ENCODE results near the gene WFIKKN1. TPM values are rescaled to one million over a fixed set of nuclear protein-coding genes. Genes with fewer than 3 reads are reported as not detected.
"Not testable (repeated sequence)": the region's sequence is repeated elsewhere in the genome, so short reads cannot be mapped to it uniquely, and the experiment has no call there.

WFIKKN1 gene
- total RNA-seq, 1 donor from 2014 or later, result not detected

DNA sequence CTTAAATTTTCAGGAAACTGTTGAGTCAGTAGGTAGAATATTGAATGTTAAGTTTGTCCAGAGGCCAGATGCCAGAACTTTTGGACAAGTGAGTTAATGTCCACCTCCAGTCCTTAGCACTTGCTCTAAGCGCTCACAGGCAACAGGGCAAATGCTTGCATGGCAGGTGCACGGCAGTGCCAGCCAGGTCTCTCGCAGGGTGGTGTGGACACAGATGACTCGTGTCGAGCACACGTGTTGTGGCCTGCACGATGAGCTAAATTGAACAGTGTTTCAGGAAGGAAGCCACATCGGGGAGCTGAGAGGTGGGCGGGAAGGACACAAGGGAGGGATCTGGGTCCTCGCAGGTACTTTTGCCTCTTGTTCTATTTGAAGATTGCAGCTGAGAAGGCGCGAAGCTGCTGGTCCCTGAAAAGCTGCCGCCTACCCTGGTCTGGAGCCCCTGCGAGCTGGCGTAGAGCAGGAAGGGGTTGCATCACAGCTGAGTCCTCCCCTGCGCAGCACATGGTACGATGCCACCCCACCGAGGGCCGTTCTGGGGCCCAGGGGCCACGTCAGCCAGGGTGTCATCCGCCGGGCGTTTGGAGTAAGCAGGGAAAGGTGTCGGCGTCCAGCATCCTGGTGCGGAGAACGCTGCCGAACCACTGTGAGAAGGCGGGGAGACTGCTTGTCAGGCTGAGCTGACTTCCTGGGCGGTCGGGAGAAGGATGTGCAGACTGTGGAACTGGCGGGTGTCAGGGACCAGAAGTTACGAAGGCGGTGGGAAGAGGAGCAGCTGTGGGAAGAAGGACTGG is 34.6 kb upstream of the WFIKKN1 start:
- no peak for DNase-seq

DNA sequence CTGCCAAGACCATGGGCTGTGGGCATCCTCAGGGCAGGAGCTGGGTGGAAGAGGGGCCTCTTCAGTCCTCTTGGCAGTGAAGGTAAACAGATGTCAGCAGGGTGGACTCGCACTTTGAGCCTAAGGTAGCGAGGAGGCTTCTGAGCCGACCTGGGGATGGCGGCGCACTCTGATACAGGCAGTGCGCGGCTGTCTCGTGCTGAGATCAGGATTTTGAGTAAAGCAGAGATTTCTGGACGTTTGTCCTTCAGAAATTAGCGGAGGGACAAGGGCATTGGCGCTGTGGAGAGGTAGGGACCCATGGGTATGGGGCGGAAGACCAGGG is 34.1 kb upstream of the WFIKKN1 start:
- DNase-seq, result no peak

DNA sequence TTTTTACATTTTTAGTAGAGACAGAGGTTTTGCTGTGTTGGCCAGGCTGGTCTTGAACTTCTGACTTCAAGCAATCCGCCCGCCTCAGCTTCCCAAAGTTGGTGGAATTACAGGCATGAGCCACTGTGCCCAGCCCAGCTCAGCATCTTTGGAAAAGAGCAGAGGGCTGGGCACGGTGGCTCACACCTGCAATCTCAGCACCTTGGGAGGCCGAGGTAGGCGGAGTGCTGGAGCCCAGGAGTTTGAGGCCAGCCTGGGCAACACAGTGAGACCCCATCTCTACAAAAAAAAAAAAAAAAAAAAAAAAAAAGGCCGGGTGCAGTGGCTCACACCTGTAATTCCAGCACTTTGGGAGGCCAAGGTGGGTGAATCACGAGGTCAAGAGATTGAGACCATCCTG is 33.1 kb upstream of the WFIKKN1 start:
- not testable (repeated sequence) for DNase-seq

DNA sequence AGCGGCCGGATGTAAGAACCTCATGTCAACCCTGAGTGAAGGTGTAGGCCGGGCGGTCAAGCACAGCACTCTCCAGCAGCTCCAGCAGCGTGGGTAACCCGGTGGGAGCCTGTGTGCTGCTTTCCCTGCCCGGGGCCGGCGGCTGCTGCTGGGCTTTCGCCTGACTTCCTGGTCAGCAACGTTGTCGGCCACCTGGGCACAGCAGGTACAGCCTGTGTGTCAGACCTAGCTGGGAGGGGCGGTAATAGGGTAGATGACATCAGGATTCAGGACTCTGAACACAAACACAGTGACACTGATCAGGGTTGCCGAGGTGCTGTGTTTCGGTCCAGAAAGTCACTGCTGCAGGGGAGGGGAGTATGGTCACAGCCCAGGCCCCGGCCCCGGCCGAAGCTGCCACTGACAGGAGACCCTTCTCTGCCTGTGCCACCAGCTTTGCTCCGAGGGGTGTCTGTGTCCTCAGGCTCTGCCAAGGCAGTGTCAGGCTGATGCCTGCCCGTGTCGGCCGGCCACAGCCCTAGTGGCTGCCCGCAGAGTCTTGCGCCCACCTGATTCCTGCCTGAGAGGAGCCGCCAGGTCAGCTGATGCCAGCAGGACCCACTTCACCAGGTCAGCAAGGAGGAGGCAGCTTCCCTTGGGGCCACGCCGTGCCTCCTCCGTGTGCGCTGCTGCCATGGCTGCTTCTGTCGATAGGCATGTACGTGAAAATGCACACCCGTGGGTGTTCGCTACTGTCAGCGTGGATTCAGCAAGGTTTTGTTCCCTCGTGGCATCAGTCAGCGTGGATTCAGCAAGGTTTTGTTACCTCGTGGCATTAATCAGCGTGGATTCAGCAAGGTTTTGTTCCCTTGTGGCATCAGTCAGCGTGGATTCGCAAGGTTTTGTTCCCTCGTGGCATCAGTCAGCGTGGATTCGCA is 31.7 kb upstream of the WFIKKN1 start:
- no peak for DNase-seq

DNA sequence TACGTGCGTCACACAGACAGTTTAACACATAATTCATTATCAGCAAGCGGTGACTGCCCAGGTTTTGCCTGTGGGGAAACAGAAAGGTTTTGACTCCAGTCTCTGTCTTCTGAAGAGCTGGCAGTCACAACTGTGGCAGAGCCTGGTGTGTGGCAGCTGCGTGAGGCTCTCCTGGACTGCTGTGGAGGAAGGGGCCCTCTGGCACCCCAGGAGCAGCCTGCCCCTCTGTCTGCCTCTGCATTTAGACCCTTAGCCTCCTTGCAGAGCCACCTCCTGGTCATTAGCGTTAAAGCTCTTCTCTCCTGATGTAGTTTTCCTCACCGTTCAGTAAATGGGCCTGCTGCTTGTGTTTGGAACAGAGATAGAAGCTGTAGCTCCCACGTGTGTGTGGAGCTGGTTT is 30.0 kb upstream of the WFIKKN1 start:
- DNase-seq, result no peak

DNA sequence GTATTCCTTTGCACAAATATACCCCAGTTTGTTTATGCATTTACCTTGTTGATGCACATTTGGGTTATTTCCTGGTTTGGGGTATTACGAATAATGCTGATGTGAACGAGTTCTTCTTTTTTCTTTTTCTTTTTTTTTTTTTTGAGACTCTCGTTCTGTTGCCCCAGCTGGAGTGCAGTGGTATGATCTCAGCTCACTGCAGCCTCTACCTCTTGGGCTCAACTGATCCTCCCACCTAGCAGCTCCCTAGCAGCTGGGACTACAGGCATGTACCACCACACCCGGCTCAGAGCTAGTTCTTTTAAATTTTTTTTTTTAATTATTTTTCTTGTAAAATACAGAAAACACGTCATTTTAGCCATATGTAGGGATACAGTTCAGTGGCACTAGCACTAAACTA is 26.9 kb upstream of the WFIKKN1 start:
- no peak for DNase-seq

DNA sequence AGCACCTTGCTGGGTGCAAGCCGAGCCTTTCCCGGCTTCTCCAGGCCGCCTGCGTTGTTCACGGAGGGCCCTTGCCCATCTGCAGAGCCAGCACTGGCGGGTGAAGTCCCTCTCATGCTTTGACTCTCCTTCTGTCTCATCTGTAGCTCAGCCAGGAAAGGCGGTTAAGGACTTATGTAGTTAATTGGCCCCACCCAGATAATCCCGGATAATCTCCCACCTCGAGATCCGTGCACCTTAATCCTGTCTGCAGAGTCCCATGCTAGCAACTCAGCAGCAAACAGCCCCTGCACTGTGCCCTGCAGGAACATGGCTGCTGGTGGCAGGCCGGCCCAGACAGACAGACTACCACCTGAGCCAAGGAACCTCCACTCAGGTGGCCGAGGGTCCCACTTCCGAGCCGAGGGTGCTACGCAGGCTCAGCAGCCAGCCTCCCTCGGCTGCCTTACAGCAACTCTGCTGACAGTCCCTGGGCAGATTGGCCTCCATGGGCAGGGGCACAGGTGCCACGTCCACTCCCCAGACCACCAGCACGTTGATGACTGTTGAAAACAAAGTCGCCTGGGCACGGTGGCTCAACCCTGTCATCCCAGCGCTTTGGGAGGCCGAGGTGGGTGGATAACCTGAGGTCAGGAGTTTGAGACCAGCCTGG is 24.0 kb upstream of the WFIKKN1 start:
- DNase-seq, result no peak

DNA sequence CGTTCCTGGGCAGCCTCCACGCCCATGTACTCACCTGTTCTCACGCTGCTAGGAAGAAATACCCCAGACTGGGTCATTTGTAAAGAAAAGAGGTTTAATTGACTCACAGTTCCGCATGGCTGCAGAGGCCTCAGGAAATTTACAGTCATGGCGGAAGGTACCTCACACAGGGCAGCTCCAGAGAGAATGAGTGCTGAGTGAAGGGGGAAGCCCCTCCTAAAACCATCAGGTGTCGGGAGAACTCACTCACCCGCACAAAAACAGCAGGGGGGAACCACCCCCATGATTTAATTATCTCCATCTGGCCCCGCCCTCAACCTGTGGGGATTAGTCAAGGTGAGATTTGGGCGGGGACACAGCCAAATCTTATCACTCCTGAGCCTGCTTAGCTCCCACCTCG is 22.8 kb upstream of the WFIKKN1 start:
- DNase-seq, result no peak

DNA sequence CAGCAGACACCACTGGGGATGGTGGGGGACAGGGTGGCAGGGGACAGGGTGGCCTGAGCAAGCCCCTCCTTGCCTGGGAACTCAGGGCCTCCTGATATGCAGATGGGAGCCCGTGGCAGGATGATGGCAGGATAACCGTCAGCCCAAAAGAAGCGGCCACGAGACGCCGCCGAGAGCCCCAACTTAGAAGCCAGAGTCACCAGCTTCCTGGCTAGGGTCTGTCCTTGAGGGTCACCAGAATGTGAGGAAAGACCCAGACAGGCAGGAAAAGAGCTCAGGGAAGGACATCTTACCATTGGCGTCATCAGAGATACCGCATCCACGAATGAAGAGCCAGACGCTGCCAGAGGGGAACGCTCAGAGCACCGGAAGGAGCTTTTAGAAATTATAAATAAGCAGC is 21.5 kb upstream of the WFIKKN1 start:
- DNase-seq, result no peak

DNA sequence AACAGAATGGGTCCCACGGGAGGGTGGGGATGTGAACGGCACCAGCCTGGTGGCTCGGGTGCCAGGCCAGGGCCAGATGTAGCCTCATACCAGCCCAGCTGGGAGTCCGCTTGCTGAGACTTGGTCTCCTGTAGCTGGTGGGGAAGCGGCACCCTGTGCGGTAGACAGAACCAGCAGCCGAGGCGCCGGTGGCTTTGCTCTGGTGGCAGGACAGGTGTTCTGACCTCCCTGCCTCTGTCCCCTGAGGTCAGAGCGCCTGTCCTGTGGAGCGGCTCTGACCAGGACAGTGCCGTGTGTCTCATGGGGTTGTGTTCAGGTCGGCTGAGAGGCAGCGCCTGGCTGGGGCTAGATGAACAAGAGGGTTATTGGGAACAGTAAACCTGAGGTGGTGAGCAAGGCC is 20.8 kb upstream of the WFIKKN1 start:
- DNase-seq, result no peak

DNA sequence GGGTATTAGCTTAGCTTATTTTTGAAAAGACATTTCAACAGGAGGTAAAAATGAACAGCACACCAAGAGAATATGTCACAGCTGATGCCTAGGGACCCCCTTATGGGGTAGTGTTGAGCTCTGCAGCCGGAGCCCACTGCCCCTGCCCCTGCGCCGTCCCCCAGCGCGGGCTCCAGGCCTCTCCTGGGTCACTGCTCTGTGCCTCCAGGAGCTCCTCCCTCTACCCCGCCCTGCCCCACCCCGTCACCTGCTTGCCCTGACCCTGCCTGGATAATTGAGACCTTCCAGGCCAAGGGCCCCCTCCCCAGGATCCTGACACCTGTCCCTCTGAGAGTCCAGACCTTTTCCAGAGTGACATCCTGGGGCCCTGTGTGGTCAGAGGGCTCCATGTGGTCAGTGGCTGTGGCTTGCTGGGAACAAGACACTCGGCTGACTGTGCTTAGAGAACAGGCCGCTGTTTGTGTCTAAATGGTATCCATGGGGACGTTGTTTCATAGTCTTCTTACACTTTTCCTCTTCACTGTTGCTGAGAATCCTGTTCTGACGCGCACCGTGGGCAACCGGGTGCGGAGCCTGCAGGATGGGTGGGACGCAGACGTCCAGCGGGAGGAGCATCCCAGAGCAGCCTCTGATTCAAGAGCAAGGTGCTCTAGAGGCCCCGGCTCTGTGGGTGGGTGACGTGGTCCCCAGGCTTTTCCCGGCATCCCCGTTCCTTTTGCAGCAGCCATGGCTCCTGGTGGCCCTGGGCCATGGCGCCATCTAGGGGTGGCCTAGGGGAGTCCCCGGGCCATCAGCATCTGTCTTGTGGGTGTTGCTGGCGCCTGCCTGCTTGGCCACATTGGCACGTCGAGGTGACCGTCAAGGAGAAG is 20.0 kb upstream of the WFIKKN1 start:
- peak; percentile 28 for DNase-seq

DNA sequence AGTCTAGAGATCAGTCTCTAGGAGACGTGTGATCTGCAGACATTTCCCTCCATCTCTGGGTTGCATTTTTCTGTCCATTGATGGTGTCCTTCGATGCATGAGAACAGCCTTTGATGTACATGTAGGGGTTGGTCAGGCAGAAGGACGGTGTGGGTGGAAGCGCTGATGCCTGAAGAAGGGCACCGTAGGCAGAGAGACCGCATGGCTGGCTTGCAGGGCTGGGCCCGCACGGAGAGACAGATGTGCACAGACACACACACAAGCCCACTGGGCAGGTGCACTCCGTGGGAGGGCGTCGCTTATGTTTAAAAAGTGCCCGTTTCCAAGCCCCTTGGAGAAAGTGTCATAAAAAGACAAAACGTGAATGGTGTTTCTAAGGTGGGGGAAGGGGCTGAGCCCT is 15.7 kb upstream of the WFIKKN1 start:
- no peak for DNase-seq

DNA sequence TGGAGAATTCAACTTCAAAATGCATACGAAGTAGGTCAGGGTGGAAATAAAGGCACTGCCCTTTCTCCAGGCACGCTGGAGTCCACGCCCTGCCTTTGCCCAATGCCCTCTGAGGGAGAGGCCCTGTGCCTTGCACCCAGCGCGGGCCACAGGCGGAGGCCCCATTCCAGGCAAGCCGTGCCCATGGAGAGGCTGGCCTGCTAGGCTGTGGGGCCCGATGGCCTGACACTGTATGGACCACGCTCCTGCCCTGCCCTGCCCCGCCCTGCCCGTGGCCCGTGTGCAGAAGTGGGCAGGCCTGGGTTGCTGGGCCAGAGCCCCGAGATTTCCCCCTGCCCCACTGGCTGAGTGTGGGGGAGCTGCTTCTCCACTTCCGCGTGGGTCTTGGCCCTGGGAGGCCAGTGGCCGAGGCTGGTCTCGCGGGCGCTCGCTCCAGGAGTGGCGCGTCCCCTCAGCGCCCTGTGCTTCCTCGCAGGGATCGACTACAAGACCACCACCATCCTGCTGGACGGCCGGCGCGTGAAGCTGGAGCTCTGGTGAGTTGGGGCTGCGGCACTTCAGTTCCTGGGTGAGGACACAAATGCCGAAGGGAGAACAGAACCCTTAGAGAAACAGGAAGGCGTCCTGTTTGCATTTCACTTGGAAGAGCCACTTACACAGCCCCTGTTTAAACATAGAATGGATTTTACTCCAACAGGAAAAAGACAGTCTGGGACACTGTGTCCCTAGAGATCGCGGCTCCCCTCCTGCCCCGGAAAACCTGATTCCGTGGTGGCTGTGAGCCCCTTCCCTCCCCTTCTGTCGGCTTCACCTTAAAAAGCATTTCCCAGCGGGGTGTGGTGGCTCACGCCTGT is 13.8 kb upstream of the WFIKKN1 start:
- DNase-seq, result no peak

DNA sequence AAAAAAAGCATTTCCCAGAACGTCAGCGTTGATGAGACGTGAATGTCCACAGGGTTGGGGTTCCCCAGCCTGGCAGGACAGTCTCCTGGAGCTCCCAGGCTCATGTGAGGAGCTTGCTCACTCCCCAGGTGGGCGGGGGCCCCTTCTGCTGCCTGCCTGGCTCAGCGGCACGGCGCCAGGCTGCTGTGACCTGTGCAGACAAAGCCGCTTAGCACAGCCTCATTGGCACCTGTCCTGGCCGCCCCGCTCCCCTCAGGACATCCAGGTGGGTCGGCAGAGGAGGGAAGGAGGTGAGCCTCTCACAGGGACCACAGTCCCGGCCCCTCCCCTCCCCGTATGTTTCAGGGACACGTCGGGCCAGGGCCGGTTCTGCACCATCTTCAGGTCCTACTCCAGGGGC is 12.9 kb upstream of the WFIKKN1 start:
- no peak for DNase-seq

DNA sequence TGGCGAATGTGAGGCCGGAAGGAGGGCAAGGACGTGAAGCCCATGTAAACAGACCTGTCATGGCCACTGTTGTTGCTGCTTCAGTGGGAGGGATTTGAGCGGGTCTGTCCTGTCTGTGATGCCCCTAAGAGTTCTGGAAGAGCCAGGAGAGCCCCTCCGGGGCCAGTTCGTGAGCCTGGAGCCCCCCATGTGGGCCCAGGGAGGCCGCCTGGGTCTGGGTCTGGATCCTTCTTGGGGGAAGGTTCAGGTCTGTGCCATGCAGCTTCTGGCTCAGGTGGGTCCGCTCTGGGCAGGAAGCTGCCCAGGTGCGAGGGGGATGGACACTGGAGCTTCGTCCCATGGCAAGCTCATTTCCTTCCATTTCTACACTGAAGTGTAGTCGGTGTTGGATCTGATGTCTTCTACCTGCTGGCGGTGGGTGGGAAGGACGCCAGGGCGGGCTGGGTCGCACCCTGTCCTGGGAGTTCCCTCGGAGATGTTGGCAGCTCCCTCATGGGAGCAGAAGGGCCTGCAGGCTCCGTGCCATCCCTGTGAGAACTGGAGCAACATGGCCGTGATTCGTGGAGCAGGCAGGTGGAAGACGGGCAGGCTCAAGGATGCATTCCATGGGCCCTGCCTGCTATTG is 11.2 kb upstream of the WFIKKN1 start:
- DNase-seq, result no peak

DNA sequence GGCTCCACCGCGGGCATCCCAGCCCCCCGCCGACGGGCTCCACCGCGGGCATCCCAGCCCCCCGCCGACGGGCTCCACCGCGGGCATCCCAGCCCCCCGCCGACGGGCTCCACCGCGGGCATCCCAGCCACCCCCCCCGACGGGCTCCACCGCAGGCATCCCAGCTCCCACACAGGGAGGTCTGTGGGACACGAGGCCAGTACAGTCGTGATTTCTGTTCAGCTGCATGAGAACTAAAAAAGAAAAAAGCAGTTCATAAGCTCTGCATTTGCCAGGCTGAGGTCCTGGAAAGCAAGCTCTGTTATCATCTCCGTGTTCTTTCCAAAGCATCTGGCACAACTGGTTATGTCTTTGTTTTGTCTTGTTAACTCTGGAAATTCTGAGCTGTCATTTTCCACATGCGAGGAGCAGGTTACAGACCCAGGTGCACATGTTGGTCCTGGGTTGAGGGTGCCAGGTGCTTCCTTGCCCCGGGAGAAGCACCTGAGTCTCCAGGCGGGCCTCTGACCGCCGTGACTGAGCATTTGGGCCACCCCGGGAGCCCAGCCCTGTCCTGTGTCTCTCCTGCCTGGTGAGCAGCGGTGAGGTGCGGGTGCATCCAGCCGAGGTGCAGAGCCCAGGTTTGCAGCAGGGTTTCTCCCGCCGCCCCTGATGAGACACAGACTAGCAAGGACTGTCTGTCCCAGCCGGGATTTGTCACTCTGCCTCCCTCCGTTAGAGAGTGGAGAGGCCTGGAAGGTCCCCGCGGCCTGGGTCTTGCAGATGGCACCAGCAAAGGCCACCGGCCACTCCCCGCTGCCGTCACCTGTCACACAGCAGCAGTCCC is 9.9 kb upstream of the WFIKKN1 start:
- no peak for DNase-seq

DNA sequence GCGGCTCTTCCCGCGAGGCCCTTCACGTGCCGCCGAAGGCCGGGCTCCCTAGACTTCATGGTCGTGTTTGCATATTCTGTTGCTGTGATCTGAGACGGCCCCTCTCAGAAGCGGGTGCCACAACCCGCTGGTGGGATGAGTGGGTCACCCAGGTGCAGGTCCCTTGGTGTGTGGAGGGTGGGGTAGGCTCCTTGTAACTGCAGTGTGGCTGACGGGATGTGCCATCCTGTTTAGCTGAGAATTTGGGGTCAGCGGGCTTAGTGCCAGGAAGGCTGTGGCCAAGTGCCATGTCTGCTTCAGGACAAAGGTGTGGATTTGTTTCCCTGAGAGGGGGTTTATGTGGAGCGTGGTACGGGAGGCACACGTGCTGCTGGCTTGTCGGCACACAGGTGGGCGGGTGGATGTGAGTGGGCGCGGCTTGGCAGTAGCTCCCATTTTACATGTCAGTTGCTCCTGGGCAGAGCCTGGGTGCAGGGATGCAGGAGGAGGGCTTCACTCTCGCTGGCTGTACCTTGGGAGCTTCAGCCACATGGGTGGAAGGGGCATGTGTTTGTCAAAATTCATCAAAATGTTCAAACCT is 9.2 kb upstream of the WFIKKN1 start:
- no peak for DNase-seq

DNA sequence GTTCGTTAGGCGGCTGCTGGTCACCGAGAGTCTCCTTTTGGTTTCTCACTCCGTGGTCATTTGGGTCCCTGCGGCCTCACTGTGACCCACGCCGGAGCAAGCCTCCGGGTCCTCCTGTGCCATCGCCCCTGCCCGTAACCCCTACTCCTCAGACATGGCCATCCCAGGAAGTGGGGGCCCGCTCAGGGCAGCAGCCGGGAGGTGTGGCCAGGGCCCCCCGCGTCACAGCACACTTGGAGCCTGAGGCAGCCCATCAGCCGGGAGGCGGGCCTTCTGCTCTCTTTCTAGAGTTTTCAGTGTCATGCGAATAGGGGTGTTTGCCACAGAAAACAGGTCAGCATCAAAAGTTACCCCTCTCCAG is 7.9 kb upstream of the WFIKKN1 start:
- DNase-seq, result no peak

DNA sequence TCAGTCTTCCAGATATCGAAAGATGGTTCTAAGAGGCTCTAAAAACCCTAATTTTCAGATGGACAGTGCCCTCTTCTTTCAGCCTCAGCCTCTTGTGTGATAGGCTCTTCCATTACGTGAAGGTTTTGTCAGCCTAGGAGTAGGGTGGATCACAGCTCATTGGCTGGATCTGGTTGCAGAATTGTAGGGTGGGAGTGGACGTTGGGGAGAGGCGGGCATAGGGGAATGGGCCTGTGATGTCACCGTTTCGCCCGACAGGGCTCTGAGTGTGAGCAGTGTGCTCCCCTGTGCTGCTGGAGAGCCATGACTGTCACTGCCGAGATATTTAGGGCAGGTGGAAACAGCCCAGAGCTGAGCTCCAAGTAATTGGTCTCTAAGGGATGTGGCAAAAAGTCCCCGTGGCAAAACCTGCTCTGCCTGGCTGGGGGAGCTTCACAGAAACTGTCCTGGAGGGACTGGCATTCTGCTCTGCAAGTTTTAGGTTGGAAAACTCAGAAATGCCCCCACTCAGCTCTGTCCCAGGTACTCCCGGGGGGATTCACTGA is 6.2 kb upstream of the WFIKKN1 start:
- DNase-seq, result no peak

Measured in tongue (tissue), 2 donors.